Measurements from ENCODE around the gene TTYH1. TPM values are rescaled to one million over a fixed set of nuclear protein-coding genes. Genes with fewer than 3 reads are reported as not detected.

The TTYH1 gene
- total RNA-seq, 3 donors from 2014 or later: 0.48 to 4.6 (median 4.0) TPM

GRCh38 chr19:54429545-54430227 is 14.4 kb downstream of the TTYH1 start:
- TF ChIP-seq POLR2AphosphoS5 (IDR thresholded peaks at IDR 0.05): no peak
- TF ChIP-seq POLR2A (IDR thresholded peaks at IDR 0.05): no peak
- TF ChIP-seq, protein P1, sequence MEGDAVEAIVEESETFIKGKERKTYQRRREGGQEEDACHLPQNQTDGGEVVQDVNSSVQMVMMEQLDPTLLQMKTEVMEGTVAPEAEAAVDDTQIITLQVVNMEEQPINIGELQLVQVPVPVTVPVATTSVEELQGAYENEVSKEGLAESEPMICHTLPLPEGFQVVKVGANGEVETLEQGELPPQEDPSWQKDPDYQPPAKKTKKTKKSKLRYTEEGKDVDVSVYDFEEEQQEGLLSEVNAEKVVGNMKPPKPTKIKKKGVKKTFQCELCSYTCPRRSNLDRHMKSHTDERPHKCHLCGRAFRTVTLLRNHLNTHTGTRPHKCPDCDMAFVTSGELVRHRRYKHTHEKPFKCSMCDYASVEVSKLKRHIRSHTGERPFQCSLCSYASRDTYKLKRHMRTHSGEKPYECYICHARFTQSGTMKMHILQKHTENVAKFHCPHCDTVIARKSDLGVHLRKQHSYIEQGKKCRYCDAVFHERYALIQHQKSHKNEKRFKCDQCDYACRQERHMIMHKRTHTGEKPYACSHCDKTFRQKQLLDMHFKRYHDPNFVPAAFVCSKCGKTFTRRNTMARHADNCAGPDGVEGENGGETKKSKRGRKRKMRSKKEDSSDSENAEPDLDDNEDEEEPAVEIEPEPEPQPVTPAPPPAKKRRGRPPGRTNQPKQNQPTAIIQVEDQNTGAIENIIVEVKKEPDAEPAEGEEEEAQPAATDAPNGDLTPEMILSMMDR (IDR thresholded peaks at IDR 0.05): no peak
- peaks cover 0 to 12% of the 10 kb centered on the region in 2 donors for H3K27me3 ChIP-seq
- peaks cover 0 to 10% of the 10 kb centered on the region in 2 donors for H3K4me1 ChIP-seq
- no peak overlapping the region for H3K4me3 ChIP-seq
- H3K27ac ChIP-seq: no peak overlapping the region
- intact Hi-C loops (cut with DNase I; ENCODE audit: low total_unique reads): no loop called here
- H3K36me3 ChIP-seq: no peaks in the 10 kb centered on the region
- DNase-seq (ENCODE audit: low spot score in 2 of 2): no peak
- H3K9me3 ChIP-seq: no peaks in the 10 kb centered on the region

DNA sequence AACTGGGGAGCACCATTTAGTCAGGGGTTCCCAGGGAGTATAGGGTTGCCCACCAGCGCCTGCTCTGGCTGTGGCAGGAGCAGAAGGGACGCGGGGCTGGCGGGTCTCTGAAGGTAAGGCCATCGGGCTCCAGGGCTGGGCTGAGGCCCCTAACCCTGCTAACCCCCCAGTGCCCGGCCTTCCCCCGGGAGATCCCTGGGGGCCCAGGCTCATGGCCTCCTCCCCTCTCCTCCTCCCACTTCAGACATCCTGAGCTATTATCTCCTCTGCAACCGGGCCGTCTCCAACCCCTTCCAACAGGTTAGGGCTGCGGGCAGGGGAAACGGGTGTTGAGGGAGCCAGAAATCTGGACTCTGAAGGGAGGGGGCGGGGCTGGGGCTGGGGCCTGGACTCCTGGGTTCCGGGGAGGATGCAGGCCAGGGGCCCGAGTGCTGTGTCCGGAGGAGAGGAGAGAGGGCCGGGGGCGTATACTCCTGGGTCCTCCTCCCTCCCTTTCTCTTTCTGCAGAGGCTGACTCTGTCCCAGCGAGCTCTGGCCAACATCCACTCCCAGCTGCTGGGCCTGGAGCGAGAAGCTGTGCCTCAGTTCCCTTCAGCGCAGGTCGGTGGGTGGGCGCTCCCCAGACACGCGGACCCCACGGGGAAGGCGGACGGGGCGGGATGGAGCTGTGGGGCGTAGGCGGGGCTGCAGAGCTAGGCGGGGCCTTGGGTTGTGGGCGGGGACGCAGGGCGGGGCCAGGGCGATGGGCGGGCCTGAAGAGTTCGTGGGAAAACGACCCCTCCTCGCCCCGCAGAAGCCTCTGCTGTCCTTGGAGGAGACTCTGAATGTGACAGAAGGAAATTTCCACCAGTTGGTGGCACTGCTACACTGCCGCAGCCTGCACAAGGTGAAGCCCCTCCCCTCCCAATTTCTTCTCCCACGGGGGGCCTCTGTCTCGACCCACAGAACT is 15.3 kb downstream of the TTYH1 start:
- H3K27ac ChIP-seq: peak overlapping the region; percentile 35 to 55
- intact Hi-C loops (cut with DNase I; ENCODE audit: low total_unique reads): no loop called here
- peaks cover 0 to 11% of the 10 kb centered on the region in 2 donors for H3K4me1 ChIP-seq
- no peaks in the 10 kb centered on the region for H3K9me3 ChIP-seq
- H3K36me3 ChIP-seq: no peaks in the 10 kb centered on the region
- H3K27me3 ChIP-seq: peaks cover 0 to 12% of the 10 kb centered on the region in 2 donors
- peak overlapping the region in 2 of 3 donors; percentile 45 to 61 for H3K4me3 ChIP-seq
- DNase-seq (ENCODE audit: low spot score in 2 of 2): no peak
- TF ChIP-seq, protein P1 (IDR thresholded peaks at IDR 0.05): no peak
- TF ChIP-seq POLR2A (IDR thresholded peaks at IDR 0.05) (no peak), POLR2AphosphoS5 (IDR thresholded peaks at IDR 0.05) (no peak)

DNA sequence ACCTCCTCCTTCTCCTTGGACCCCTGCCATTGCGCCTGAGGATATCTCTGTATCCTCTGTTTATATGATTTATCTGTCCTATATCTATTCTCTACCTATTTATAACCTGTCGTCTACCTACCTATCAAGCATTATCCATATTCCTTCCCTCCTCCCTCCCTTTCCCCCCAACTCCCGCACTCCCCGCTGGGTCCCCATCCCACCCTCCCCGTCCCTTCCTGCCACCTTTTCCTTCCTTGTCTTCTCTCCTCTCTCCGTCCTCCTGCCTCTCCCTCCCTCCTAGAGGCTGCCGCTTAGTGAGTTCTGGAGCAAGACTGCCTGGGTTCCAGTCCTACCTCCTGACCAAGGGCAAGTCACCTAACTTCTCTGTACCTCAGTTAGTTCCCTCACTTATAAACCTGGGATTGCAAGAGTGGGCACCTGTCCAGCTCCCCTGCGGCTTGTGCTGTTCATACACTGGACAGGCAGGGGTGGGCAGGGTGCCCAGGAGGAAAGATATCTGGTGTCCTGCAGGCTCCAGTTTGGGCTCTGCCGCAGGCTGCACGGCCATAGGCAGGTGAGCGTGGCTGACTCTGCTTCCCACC is 16.1 kb downstream of the TTYH1 start:
- Histone ChIP-seq H3K27me3 (peaks cover 0 to 12% of the 10 kb centered on the region in 2 donors), H3K36me3 (no peaks in the 10 kb centered on the region), H3K4me3 (peak overlapping the region in 2 of 3 donors; percentile 45 to 61), H3K27ac (peak overlapping the region; percentile 35 to 55), H3K4me1 (peaks cover 0 to 11% of the 10 kb centered on the region in 2 donors), H3K9me3 (no peaks in the 10 kb centered on the region)
- intact Hi-C loops (cut with DNase I; ENCODE audit: low total_unique reads): no loop called here
- peak; percentile 76 to 89 for DNase-seq (ENCODE audit: low spot score in 2 of 2)
- TF ChIP-seq POLR2AphosphoS5 (IDR thresholded peaks at IDR 0.05): peak in 1 of 3 donors; percentile 12
- TF ChIP-seq, protein P1 (IDR thresholded peaks at IDR 0.05): no peak

DNA sequence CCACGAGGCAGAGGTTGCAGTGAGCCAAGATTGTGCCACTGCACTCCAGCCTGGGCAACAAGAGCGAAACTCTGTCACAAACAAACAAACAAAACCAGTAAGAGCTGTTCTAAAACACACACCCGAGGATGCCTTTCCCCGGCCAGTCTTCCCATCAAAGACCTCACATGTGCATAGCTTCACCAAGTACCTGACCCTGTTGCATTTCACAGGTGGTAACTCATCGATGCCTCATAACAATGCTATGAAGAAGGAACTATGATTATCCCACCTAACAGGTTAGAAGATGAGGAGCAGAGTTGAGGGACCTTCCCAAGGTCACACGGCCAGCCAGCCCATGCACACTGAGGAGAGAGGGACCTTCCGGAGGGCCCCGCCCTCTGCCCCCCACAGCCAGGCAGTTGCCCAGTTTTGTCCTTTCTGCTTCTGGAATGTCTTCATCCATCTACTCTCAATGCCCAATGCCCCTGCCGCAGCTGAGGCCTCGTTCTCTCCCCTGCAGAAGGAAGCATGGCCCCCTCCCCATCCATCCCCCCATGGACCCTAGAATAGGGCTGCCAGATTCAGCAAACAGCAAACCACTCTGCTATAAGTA is 17.0 kb downstream of the TTYH1 start:
- intact Hi-C loops (cut with DNase I; ENCODE audit: low total_unique reads): no loop called here
- Histone ChIP-seq H3K27ac (peak overlapping the region; percentile 22 to 55), H3K36me3 (no peaks in the 10 kb centered on the region), H3K4me1 (peaks cover 0 to 11% of the 10 kb centered on the region in 2 donors), H3K9me3 (no peaks in the 10 kb centered on the region), H3K4me3 (no peak overlapping the region), H3K27me3 (peaks cover 0 to 12% of the 10 kb centered on the region in 2 donors)
- peak in 1 of 2 donors; percentile 37 for DNase-seq (ENCODE audit: low spot score in 2 of 2)
- no peak for TF ChIP-seq POLR2A (IDR thresholded peaks at IDR 0.05)
- TF ChIP-seq POLR2AphosphoS5 (IDR thresholded peaks at IDR 0.05): no peak
- TF ChIP-seq, protein P1 (IDR thresholded peaks at IDR 0.05): no peak

Measured in breast epithelium (tissue), 4 donors.